Measurements from ENCODE around the gene PEX5L.

- TF ChIP-seq CTCF (IDR thresholded peaks at IDR 0.05; ENCODE audit: insufficient read depth, low read length, poor library complexity, severe bottlenecking): no peak
- no peak for TF ChIP-seq EZH2phosphoT487 (conservative IDR thresholded peaks at IDR 0.05; ENCODE audit: low read length)
Measured at GRCh38 chr3:179796421-179796820, 240.3 kb downstream of the PEX5L start.
